Measurements from ENCODE around the gene GLB1L.
"Not testable (repeated sequence)": the region's sequence is repeated elsewhere in the genome, so short reads cannot be mapped to it uniquely, and the experiment has no call there.

Gene GLB1L

GRCh38 chr2:219206328-219207133, 38.7 kb downstream of the GLB1L start, which contains the start of gene ZFAND2B:
Gene ZFAND2B (plus strand): TSS chr2:219206782. CDS start chr2:219206988, 206 bp downstream.
- DNase-seq (ENCODE audit: low spot score), result peak; percentile 94

DNA sequence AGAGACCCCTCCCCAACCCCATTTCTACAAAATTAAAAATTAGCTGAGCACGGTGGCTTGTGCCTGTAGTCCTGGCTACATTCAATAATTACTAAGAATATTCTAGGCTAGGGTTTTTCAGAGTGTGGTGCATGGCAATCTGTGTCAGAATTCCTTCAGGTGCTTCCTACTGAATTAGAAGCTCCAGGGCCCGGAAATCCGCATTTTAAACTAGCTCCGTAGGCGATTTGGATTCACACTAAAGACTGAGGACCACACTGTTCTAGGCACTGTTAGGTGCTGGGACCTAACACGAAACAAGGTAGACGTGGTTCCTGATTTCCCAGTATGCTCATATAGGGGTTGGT, 39.3 kb downstream of the GLB1L start:
- DNase-seq (ENCODE audit: low spot score), result no peak

- DNase-seq (ENCODE audit: low spot score), result no peak
These were observed 40.1 kb downstream of the GLB1L start for GRCh38 chr2:219205165-219205538.

- DNase-seq (ENCODE audit: low spot score), result no peak
These were observed 40.6 kb downstream of the GLB1L start for GRCh38 chr2:219204425-219205164.

- not testable (repeated sequence) for DNase-seq (ENCODE audit: low spot score)
These were observed 43.9 kb downstream of the GLB1L start for GRCh38 chr2:219201331-219201730.

DNA sequence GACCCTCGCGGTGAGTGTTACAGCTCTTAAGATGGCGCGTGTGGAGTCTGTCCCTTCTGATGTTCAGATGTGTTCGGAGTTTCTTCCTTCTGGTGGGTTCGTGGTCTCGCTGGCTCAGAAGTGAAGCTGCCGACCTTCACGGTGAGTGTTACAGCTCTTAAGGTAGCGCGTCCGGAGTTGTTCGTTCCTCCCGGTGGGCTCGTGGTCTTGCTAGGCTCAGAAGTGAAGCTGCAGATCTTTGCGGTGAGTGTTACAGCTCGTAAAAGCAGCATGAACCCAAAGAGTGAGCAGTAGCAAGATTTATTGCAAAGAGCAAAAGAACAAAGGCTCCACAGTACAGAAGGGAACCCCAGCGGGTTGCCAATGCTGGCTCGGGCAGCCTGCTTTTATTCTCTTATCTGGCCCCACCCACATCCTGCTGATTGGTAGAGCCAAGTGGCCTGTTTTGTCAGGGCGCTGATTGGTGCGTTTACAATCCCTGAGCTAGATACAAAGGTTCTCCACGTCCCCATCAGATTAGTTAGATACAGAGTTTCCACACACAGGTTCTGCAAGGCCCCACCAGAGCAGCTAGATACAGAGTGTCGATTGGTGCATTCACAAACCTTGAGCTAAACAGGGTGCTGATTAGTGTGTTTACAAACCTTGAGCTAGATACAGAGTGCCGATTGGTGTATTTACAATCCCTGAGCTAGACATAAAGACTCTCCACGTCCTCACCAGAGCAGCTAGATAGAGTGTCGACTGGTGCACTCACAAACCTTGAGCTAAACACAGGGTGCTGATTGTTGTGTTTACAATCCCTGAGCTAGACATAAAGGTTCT, 44.5 kb downstream of the GLB1L start:
- peak; percentile 35 for DNase-seq (ENCODE audit: low spot score)

- no peak for DNase-seq (ENCODE audit: low spot score)
These were observed 45.6 kb downstream of the GLB1L start for GRCh38 chr2:219199470-219200211.

DNA sequence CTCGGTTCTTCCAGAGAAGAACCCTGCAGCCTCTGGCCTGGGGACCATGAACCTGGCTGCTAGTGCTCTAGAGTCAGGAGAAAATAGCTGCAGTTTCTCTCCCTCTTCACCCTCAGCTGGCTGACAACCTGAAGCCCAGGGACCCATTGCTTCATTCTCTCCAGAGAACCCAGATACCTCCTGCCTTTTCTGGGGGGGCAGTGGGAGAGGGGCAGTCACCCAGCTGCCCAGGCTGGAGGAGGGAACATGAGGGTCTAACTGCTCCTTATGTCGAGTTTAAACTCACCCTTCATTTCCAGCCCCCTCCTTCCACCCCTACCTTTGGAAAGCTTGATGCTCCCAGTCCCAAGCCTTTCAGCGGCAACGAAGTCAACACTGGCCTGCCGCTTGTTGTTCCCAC, 46.3 kb downstream of the GLB1L start:
- no peak for DNase-seq (ENCODE audit: low spot score)

DNA sequence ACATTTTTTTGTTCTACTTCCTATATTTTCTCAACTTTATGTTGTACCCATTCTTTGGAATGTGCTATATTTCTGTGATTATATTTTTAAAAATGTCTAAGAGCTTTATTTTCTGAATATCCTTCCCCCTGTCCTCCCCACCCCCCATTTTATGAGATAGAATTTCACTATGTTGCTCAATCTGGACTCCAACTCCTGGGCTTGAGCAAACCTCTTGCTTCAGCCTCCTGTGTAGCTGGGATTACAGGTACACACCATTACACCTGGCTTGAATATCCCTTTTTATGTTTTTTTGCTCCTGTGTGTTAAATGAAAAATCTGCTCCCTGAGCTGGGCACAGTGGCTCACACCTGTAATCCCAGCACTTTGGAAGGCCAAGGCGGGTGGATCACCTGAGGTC, 47.9 kb downstream of the GLB1L start:
- no peak for DNase-seq (ENCODE audit: low spot score)

GRCh38 chr2:219186754-219187456, 58.3 kb downstream of the GLB1L start:
- DNase-seq (ENCODE audit: low spot score), result no peak
